ENCODE data around the gene B4GALNT2. TPM values are rescaled to one million over a fixed set of nuclear protein-coding genes. Genes with fewer than 3 reads are reported as not detected.

B4GALNT2 gene
- total RNA-seq, 1 donor from 2014 or later, result not detected

DNA sequence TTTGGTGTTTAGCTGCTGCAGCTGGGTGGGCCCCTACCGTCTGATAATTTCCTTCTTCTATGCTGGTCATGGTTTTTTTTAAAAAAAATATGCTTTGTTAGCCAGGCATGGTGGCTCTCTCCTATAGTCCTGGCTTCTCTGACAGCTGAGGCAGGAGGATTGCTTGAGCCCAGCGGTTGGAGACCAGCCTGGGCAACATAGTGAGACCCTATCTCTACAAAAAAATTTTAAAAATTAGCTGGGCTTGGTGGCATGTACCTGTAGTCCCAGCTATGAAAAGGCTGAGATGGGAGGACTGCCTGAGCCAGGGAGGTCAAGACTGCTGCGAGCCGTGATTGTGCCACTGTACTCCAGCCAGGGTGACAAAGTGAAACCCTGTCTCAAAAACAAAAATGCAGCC, 19.4 kb downstream of the B4GALNT2 start:
- peaks cover 81% of the 10 kb centered on the region for H3K27me3 ChIP-seq (ENCODE audit: low read depth)
- no peaks in the 10 kb centered on the region for H3K36me3 ChIP-seq
- no peak for DNase-seq
- no peak overlapping the region for H3K4me3 ChIP-seq
- no peaks in the 10 kb centered on the region for H3K9me3 ChIP-seq (replicated peaks)
- intact Hi-C loops (cut with micrococcal nuclease), result no loop called here
- no peak overlapping the region for H3K27ac ChIP-seq (replicated peaks)
- no peaks in the 10 kb centered on the region for H3K4me1 ChIP-seq
- TF ChIP-seq, protein P1, sequence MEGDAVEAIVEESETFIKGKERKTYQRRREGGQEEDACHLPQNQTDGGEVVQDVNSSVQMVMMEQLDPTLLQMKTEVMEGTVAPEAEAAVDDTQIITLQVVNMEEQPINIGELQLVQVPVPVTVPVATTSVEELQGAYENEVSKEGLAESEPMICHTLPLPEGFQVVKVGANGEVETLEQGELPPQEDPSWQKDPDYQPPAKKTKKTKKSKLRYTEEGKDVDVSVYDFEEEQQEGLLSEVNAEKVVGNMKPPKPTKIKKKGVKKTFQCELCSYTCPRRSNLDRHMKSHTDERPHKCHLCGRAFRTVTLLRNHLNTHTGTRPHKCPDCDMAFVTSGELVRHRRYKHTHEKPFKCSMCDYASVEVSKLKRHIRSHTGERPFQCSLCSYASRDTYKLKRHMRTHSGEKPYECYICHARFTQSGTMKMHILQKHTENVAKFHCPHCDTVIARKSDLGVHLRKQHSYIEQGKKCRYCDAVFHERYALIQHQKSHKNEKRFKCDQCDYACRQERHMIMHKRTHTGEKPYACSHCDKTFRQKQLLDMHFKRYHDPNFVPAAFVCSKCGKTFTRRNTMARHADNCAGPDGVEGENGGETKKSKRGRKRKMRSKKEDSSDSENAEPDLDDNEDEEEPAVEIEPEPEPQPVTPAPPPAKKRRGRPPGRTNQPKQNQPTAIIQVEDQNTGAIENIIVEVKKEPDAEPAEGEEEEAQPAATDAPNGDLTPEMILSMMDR (IDR thresholded peaks at IDR 0.05; ENCODE audit: borderline replicate concordance), result no peak

DNA sequence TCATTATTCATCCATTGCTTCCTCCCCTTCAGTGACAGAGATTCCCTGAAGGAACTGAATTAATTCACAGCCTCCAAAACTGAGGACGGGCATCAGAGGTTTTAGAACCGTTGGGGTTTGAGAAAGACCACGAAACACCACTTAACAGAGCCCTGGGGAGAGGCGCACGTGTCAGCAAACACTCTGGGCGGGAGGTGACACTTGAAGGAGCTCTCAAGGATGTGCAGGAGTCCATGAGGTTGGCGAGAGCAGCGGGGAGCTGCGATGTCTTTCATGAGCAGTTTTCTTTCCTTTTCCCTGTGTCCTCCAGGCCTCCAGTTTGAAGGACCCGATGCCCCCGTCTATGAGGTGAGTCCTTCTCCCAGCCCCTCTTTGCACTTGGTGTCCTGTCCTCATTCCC, 23.7 kb downstream of the B4GALNT2 start:
- intact Hi-C loops (cut with micrococcal nuclease), result no loop called here

DNA sequence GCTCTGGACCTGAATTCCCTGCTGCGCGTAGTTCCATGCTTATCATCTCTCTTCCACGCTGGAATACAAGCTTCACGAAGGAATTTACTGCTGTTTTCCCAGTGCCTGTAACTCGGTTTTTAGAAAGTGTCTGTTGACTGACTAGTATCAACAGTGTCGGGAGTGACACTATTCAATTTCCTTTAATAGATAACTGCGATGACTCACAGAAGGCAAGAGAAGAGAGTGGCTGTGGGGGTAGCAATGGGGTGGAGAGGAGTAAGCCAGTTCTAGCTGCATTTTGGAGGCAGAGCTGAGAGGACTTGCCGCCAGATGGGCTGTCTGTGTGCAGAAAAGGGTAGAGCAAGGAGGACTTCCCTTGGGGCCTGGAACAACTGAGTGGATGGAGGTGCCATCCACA, 25.2 kb downstream of the B4GALNT2 start:
- intact Hi-C loops (cut with micrococcal nuclease), result no loop called here
- no peak for DNase-seq
- Histone ChIP-seq H3K27ac (replicated peaks) (no peak overlapping the region), H3K4me1 (no peaks in the 10 kb centered on the region), H3K27me3 (ENCODE audit: low read depth) (peaks cover 100% of the 10 kb centered on the region), H3K9me3 (replicated peaks) (no peaks in the 10 kb centered on the region), H3K36me3 (no peaks in the 10 kb centered on the region), H3K4me3 (no peak overlapping the region)
- TF ChIP-seq, protein P1 (IDR thresholded peaks at IDR 0.05; ENCODE audit: borderline replicate concordance), result no peak

More for the DNA sequence above, 23.7 kb downstream of the B4GALNT2 start:
- Histone ChIP-seq H3K9me3 (replicated peaks) (no peaks in the 10 kb centered on the region), H3K36me3 (no peaks in the 10 kb centered on the region), H3K27ac (replicated peaks) (no peak overlapping the region), H3K4me3 (no peak overlapping the region), H3K4me1 (no peaks in the 10 kb centered on the region), H3K27me3 (ENCODE audit: low read depth) (peaks cover 99% of the 10 kb centered on the region)
- DNase-seq, result no peak
- TF ChIP-seq, protein P1 (IDR thresholded peaks at IDR 0.05; ENCODE audit: borderline replicate concordance), result no peak

DNA sequence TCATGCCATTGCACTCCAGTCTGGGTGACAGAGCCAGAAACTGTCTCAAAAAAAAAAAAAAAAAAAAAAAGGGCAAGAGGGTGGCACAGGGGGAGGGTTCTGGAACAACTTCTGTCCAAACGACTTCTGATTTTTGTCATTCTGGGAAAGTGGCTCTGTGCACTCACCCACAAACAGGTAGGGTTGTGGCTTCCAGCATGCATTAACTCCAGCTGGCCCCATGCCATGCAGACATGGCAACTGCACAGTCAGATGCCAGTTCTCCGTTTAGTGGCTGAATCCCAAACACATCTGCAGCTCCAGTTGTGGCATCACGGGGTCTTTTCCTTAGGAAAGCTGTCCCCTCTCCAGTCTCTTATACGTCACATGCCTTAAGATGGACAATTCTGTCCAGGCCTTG, 30.3 kb downstream of the B4GALNT2 start:
- Histone ChIP-seq H3K4me3 (no peak overlapping the region), H3K4me1 (no peaks in the 10 kb centered on the region), H3K36me3 (no peaks in the 10 kb centered on the region), H3K9me3 (replicated peaks) (no peaks in the 10 kb centered on the region), H3K27ac (replicated peaks) (no peak overlapping the region), H3K27me3 (ENCODE audit: low read depth) (peaks cover 98% of the 10 kb centered on the region)
- no peak for DNase-seq
- TF ChIP-seq, protein P1 (IDR thresholded peaks at IDR 0.05; ENCODE audit: borderline replicate concordance), result no peak
- intact Hi-C loops (cut with micrococcal nuclease), result no loop called here

DNA sequence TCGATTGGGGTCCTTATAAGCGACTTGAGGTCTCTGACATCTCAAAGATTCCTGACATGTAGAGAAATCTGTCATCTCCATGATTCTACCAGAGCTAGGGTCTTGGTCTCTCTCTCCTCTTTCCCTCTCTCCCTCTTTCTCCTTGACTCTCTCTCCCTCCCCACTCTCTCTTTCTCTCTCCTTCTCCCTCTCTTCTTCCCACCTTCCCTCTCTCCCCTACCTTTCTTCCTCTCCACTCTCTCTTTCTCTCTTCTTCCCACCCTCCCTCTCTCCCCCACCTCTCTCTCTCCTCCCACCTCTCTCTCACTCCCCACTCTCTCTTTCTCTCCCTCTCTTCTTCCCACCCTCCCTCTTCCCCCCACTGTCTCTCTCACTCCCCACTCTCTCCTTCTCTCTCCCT, 32.6 kb downstream of the B4GALNT2 start:
- peaks cover 98% of the 10 kb centered on the region for H3K27me3 ChIP-seq (ENCODE audit: low read depth)

More for the DNA sequence above, 32.6 kb downstream of the B4GALNT2 start:
- TF ChIP-seq, protein P1 (IDR thresholded peaks at IDR 0.05; ENCODE audit: borderline replicate concordance), result no peak
- Histone ChIP-seq H3K9me3 (replicated peaks) (no peaks in the 10 kb centered on the region), H3K27ac (replicated peaks) (no peak overlapping the region), H3K4me3 (no peak overlapping the region), H3K4me1 (no peaks in the 10 kb centered on the region), H3K36me3 (no peaks in the 10 kb centered on the region)
- intact Hi-C loops (cut with micrococcal nuclease), result no loop called here
- no peak for DNase-seq

All from left ventricle myocardium inferior (tissue), 1 donor.